CD4-positive, alpha-beta T cell (primary cell): Measurements from ENCODE around the gene ARHGAP21. TPM values are rescaled to one million over a fixed set of nuclear protein-coding genes. Genes with fewer than 3 reads are reported as not detected.

ENCODE experiments used
- ATAC-seq: fragments of 200-7000 bp; cut with Tn5 transposase; one replicate; pipeline ENCODE4 v1.10.0; 2022; ENCODE audit warnings: mild to moderate bottlenecking; ENCODE audit not compliant: poor library complexity
- CTCF ChIA-PET: fragments of 350-600 bp; sonication (Branson Sonifier 250); formaldehyde crosslinking; loops from one replicate; lab custom pipeline; 2021; ENCODE audit warnings: antibody characterized with exemption, inconsistent platforms; lab: Charles Lee
- POLR2A ChIA-PET: fragments of 350-600 bp; sonication (Branson Sonifier 250); formaldehyde crosslinking; loops from one replicate; lab custom pipeline; 2021; ENCODE audit warnings: antibody characterized with exemption, inconsistent platforms; lab: Charles Lee
- DNase-seq, 14 experiments: peaks; one replicate each; pipeline ENCODE4 v3.0.0-alpha.2; 2013 to 2020; ENCODE audit warnings: mixed read lengths in 2 of 14
- H3K27ac ChIP-seq, 2 donors: one replicate each; pipeline versions ENCODE4 v1.5.1 to v1.7.0; 2013; ENCODE audit warnings: low read length in 2 of 2, low read depth in 1 of 2, mild to moderate bottlenecking in 1 of 2
- H3K27me3 ChIP-seq, 2 experiments: 1 replicate in 1 of 2; 2 replicates in 1 of 2; pipeline versions ENCODE4 v1.6.1 to v1.7.0; 2013; ENCODE audit warnings: low read length in 2 of 2, control low read depth in 1 of 2, mild to moderate bottlenecking in 1 of 2, moderate library complexity in 1 of 2; ENCODE audit not compliant: insufficient read depth in 2 of 2, control insufficient read depth in 1 of 2
- H3K36me3 ChIP-seq: one replicate; pipeline ENCODE4 v1.6.1; 2013; ENCODE audit warnings: low read length, control low read depth; ENCODE audit not compliant: insufficient read depth
- H3K4me1 ChIP-seq: one replicate; pipeline ENCODE4 v1.6.1; 2013; ENCODE audit warnings: low read length, control low read depth; ENCODE audit not compliant: insufficient read depth
- H3K4me3 ChIP-seq: one replicate; pipeline ENCODE4 v1.5.1; 2013; ENCODE audit warnings: mild to moderate bottlenecking, low read length, moderate library complexity
- H3K9me3 ChIP-seq, 2 experiments: 1 replicate in 1 of 2; 2 replicates in 1 of 2; pipeline versions ENCODE4 v1.6.1 to v1.7.0; 2013; ENCODE audit warnings: low read length in 2 of 2, mild to moderate bottlenecking in 2 of 2, control low read depth in 1 of 2, moderate library complexity in 1 of 2; ENCODE audit not compliant: control insufficient read depth in 1 of 2, insufficient read depth in 1 of 2
- H3K27ac Mint-ChIP-seq: one replicate; pipeline ENCODE4 v1.8.0; 2020; ENCODE audit warnings: mixed read lengths
- H3K27me3 Mint-ChIP-seq: one replicate; pipeline ENCODE4 v1.8.0; 2021; ENCODE audit warnings: mixed read lengths
- H3K36me3 Mint-ChIP-seq: one replicate; pipeline ENCODE4 v1.8.0; 2021; ENCODE audit warnings: low read depth, mixed read lengths
- H3K4me1 Mint-ChIP-seq: one replicate; pipeline ENCODE4 v1.8.0; 2021; ENCODE audit warnings: low read depth, mixed read lengths
- H3K4me3 Mint-ChIP-seq: one replicate; pipeline ENCODE4 v1.8.0; 2020; ENCODE audit warnings: mild to moderate bottlenecking, mixed read lengths
- H3K9me3 Mint-ChIP-seq: one replicate; pipeline ENCODE4 v1.8.0; 2020; ENCODE audit warnings: mixed read lengths
- CTCF ChIP-seq: fragments of 200-600 bp; IDR thresholded peaks from one replicate; pipeline ENCODE4 v1.8.0; 2022; ENCODE audit warnings: antibody characterized with exemption, mild to moderate bottlenecking
- intact Hi-C, 2 experiments: fragments of 100-400 bp; cut with DNase I in 1 of 2; cut with micrococcal nuclease in 1 of 2; formaldehyde crosslinking; loops; one replicate each; pipeline versions ENCODE4 v1.15.1 to v1.9.0; 2023 to 2025; cut with DNase I, micrococcal nuclease
- total RNA-seq, 174 experiments: library from RNA in 2 of 174; stranded (reverse) in 2 of 174; gene quantifications; one replicate each; pipeline ENCODE4 v1.2.3 and lab custom pipeline; 2021 to 2026

Gene ARHGAP21
- total RNA-seq, 2 experiments from 2014 or later, result 38.4 to 43.4 TPM

DNA sequence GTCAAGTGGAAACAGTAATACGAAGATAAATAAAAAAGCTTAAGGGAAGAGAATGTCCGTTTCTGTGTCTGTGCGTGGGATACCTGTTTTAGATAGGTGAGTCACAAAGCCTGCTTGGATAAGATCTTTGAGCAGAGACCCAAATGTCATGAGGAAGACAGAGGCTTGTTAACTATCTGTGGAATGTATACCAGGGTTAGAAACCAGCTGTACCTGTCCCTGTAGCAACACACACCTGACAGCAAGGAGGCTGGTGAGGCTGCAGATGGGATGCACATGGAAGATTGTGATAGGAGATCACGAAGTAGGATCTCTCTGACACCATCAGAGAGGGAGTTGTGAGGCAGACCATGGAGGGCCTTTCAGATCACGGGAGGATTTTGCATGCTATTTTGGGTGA, 105.3 kb downstream of the ARHGAP21 start:
- H3K27ac Mint-ChIP-seq, result peak overlapping the region; percentile 89
- intact Hi-C loops, result loop anchor here (5.0 kb wide), 2 partner anchors 109 to 334 kb away; partner anchors contain the start of gene PRTFDC1 (in 1 of the 2)

GRCh38 chr10:24617771-24618396, 105.8 kb downstream of the ARHGAP21 start:
- Mint-ChIP-seq H3K36me3 (peaks cover 32% of the 10 kb centered on the region), H3K4me3 (peak overlapping the region; percentile 64), H3K4me1 (peaks cover 50% of the 10 kb centered on the region), H3K27ac (peak overlapping the region; percentile 89), H3K27me3 (no peaks in the 10 kb centered on the region), H3K9me3 (no peaks in the 10 kb centered on the region)
- DNase-seq (peak; percentile 14 to 79 (median 35)), ATAC-seq (no peak)
- no peak overlapping the region for H3K4me3 ChIP-seq
- H3K36me3 ChIP-seq, result no peaks in the 10 kb centered on the region
- H3K27ac ChIP-seq, result no peak overlapping the region
- H3K9me3 ChIP-seq, result no peaks in the 10 kb centered on the region
- no peaks in the 10 kb centered on the region for H3K27me3 ChIP-seq
- intact Hi-C loops, result loop anchor here (5.0 kb wide), 2 partner anchors 109 to 334 kb away; partner anchors contain the start of gene PRTFDC1 (in 1 of the 2)
- H3K4me1 ChIP-seq, result no peaks in the 10 kb centered on the region
- peak; percentile 86 for TF ChIP-seq CTCF
- POLR2A ChIA-PET, result interaction anchor here (0.7 to 1.2 kb wide), 3 partner anchors 21 to 463 kb away, joined by 3 to 5 read pairs (median 4); partner anchors contain the start of genes ENKUR and THNSL1
- CTCF ChIA-PET, result interaction anchor here (0.6 to 1.9 kb wide), 11 partner anchors 10 to 464 kb away, joined by 3 to 5 read pairs (median 3); partner anchors contain the start of genes ARHGAP21 and ENKUR

More for the DNA sequence above, 105.3 kb downstream of the ARHGAP21 start:
- Mint-ChIP-seq H3K27me3 (no peaks in the 10 kb centered on the region), H3K36me3 (peaks cover 31% of the 10 kb centered on the region), H3K9me3 (no peaks in the 10 kb centered on the region), H3K4me3 (peak overlapping the region; percentile 64), H3K4me1 (peaks cover 54% of the 10 kb centered on the region)
- ChIA-PET CTCF (interaction anchor here (0.6 to 1.9 kb wide), 9 partner anchors 10 to 463 kb away, joined by 3 to 5 read pairs (median 3); partner anchors contain the start of genes ARHGAP21 and ENKUR), POLR2A (interaction anchor here (1.2 kb wide), 1 partner anchor 398 kb away, joined by 4 read pairs; the partner anchor contains the start of genes ENKUR and THNSL1)
- DNase-seq (peak in 2 of 14 experiments; percentile 10 to 29), ATAC-seq (no peak)
- no peak overlapping the region for H3K27ac ChIP-seq
- no peaks in the 10 kb centered on the region for H3K27me3 ChIP-seq
- no peaks in the 10 kb centered on the region for H3K4me1 ChIP-seq
- no peak for TF ChIP-seq CTCF
- H3K36me3 ChIP-seq, result no peaks in the 10 kb centered on the region
- no peak overlapping the region for H3K4me3 ChIP-seq
- no peaks in the 10 kb centered on the region for H3K9me3 ChIP-seq

DNA sequence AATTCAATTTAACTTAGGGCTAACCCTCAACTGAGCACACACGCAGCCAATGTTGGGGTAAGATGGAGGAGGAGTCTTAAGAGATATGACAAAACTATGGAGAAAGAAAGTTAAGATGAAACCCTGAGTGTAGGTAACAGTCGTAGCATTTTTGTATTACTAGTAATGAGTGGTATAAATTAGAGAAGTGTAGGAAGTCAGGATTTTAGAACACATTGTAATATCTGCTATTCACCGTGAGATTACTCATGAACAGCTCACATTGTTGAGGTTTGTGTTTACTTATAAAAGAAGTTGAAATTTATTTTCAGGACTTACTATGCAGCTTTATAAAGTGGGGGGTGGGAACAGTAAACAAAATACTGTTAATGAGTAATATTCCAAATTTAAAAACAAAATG, 107.2 kb downstream of the ARHGAP21 start:
- no peak for TF ChIP-seq CTCF
- H3K27ac Mint-ChIP-seq, result no peak overlapping the region
- H3K9me3 Mint-ChIP-seq, result no peaks in the 10 kb centered on the region
- H3K4me3 Mint-ChIP-seq, result no peak overlapping the region
- no peak for DNase-seq
- H3K9me3 ChIP-seq, result no peaks in the 10 kb centered on the region
- no peaks in the 10 kb centered on the region for H3K27me3 Mint-ChIP-seq
- ChIA-PET POLR2A (no interaction called here), CTCF (interaction anchor here (1.2 kb wide), 1 partner anchor 464 kb away, joined by 4 read pairs; no protein-coding TSS in a partner anchor)
- H3K36me3 Mint-ChIP-seq, result peaks cover 35% of the 10 kb centered on the region
- H3K4me3 ChIP-seq, result no peak overlapping the region
- ATAC-seq, result no peak
- no peaks in the 10 kb centered on the region for H3K27me3 ChIP-seq
- intact Hi-C loops, result loop anchor here (5.0 kb wide), 2 partner anchors 111 to 336 kb away; partner anchors contain the start of gene PRTFDC1 (in 1 of the 2)
- no peaks in the 10 kb centered on the region for H3K36me3 ChIP-seq
- no peaks in the 10 kb centered on the region for H3K4me1 ChIP-seq
- H3K4me1 Mint-ChIP-seq, result peaks cover 43% of the 10 kb centered on the region
- no peak overlapping the region for H3K27ac ChIP-seq
